ENCODE data around the gene GINS3.
"Not testable (repeated sequence)": the region's sequence is repeated elsewhere in the genome, so short reads cannot be mapped to it uniquely, and the experiment has no call there.

GINS3 gene

GRCh38 chr16:58393138-58393504 is 850 bp downstream of the GINS3 start:
- DNase-seq (ENCODE audit: low spot score), result no peak

- not testable (repeated sequence) for DNase-seq (ENCODE audit: low spot score)
Observed at GRCh38 chr16:58396897-58397296, 4.6 kb downstream of the GINS3 start.

GRCh38 chr16:58399718-58400633 is 7.7 kb downstream of the GINS3 start:
- DNase-seq (ENCODE audit: low spot score), result no peak

GRCh38 chr16:58401305-58401704 is 9.0 kb downstream of the GINS3 start:
- DNase-seq (ENCODE audit: low spot score), result not testable (repeated sequence)

GRCh38 chr16:58402796-58403195 is 10.5 kb downstream of the GINS3 start:
- no peak for DNase-seq (ENCODE audit: low spot score)

- DNase-seq (ENCODE audit: low spot score), result peak; percentile 41
Observed at GRCh38 chr16:58409316-58409973, 17.2 kb downstream of the GINS3 start.

GRCh38 chr16:58411336-58411735 is 19.1 kb downstream of the GINS3 start:
- no peak for DNase-seq (ENCODE audit: low spot score)

GRCh38 chr16:58411736-58412614 is 19.7 kb downstream of the GINS3 start:
- DNase-seq (ENCODE audit: low spot score), result peak; percentile 47

GRCh38 chr16:58412615-58412970 is 20.3 kb downstream of the GINS3 start:
- DNase-seq (ENCODE audit: low spot score), result not testable (repeated sequence)

GRCh38 chr16:58413359-58413758 is 21.1 kb downstream of the GINS3 start:
- no peak for DNase-seq (ENCODE audit: low spot score)

GRCh38 chr16:58415003-58415402 is 22.7 kb downstream of the GINS3 start:
- DNase-seq (ENCODE audit: low spot score), result no peak

GRCh38 chr16:58415961-58416360 is 23.7 kb downstream of the GINS3 start:
- not testable (repeated sequence) for DNase-seq (ENCODE audit: low spot score)

- DNase-seq (ENCODE audit: low spot score), result no peak
Observed at GRCh38 chr16:58417035-58417434, 24.8 kb downstream of the GINS3 start.

GRCh38 chr16:58417600-58417999 is 25.3 kb downstream of the GINS3 start:
- DNase-seq (ENCODE audit: low spot score), result peak; percentile 26

- no peak for DNase-seq (ENCODE audit: low spot score)
Observed at GRCh38 chr16:58418026-58418425, 25.8 kb downstream of the GINS3 start.

GRCh38 chr16:58418601-58419000 is 26.3 kb downstream of the GINS3 start:
- DNase-seq (ENCODE audit: low spot score), result peak; percentile 43

GRCh38 chr16:58419241-58419990 is 27.1 kb downstream of the GINS3 start:
- DNase-seq (ENCODE audit: low spot score), result no peak

- no peak for DNase-seq (ENCODE audit: low spot score)
Observed at GRCh38 chr16:58421059-58421458, 28.8 kb downstream of the GINS3 start.

- DNase-seq (ENCODE audit: low spot score), result no peak
Observed at GRCh38 chr16:58421529-58421928, 29.3 kb downstream of the GINS3 start.

GRCh38 chr16:58422809-58423208 is 30.5 kb downstream of the GINS3 start:
- no peak for DNase-seq (ENCODE audit: low spot score)

GRCh38 chr16:58425245-58425644 is 33.0 kb downstream of the GINS3 start:
- no peak for DNase-seq (ENCODE audit: low spot score)

Data from hematopoietic multipotent progenitor cell treated with erythropoietin and hydrocortisone succinate and interleukin-3 and kit ligand, for 15 days (in vitro differentiated cells).